IMR-90 (cell line): ENCODE results near the gene MAMDC4.

Experiments
- POLR2A ChIP-seq: IDR thresholded peaks from 2 replicates; pipeline ENCODE4 v1.6.1; 2012; ENCODE audit warnings: mild to moderate bottlenecking, low read depth, low read length
- SMC3 ChIP-seq: fragments of 150-350 bp; IDR thresholded peaks from 2 replicates; pipeline ENCODE4 v1.6.1; 2016; ENCODE audit warnings: low read depth, mild to moderate bottlenecking, antibody characterized with exemption, low read length, moderate library complexity
- TF ChIP-seq, protein P1 (sequence below): conservative IDR thresholded peaks from 2 replicates; pipeline ENCODE4 v1.5.1; 2012; ENCODE audit warnings: mild to moderate bottlenecking, low read depth, low read length, improper control_type of control experiment

DNA sequence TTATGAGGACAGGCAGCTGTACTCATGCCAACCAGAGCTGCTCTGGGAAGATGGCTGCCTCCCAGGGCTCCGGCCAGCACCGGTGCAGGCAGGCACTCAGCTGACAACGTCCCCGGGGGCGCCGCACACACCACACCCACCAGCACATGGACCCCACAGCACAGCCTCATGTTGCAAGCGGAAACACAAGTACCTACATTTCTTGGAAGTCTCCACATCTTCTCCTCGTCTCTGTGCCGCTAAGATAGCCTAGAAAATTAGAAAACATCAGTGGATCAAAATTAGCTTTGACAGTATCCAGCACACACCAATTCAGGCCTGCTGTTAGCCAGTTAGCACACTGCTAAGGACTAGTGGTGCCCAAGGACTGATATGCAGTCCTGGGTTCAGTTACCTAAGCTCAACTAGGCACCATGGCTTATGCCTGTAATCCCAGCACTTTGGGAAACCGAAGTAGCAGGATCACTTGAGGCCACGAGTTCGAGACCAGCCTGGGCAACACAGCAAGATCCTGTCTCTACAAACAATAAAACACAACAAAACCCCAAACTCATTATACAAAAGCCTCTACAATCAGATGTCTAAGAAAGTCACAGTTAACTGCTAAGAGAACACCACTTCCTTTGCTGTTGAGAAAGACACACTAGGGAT is 11.6 kb downstream of the MAMDC4 start:
- TF ChIP-seq, protein P1, sequence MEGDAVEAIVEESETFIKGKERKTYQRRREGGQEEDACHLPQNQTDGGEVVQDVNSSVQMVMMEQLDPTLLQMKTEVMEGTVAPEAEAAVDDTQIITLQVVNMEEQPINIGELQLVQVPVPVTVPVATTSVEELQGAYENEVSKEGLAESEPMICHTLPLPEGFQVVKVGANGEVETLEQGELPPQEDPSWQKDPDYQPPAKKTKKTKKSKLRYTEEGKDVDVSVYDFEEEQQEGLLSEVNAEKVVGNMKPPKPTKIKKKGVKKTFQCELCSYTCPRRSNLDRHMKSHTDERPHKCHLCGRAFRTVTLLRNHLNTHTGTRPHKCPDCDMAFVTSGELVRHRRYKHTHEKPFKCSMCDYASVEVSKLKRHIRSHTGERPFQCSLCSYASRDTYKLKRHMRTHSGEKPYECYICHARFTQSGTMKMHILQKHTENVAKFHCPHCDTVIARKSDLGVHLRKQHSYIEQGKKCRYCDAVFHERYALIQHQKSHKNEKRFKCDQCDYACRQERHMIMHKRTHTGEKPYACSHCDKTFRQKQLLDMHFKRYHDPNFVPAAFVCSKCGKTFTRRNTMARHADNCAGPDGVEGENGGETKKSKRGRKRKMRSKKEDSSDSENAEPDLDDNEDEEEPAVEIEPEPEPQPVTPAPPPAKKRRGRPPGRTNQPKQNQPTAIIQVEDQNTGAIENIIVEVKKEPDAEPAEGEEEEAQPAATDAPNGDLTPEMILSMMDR, result no peak
- TF ChIP-seq SMC3 (no peak), POLR2A (no peak)
